HG03139 (cell line): ENCODE results near the gene RERGL.
"Not testable (repeated sequence)": the region's sequence is repeated elsewhere in the genome, so short reads cannot be mapped to it uniquely, and the experiment has no call there.

Experiments
- ATAC-seq: cut with Tn5 transposase; IDR thresholded peaks from one replicate; pipeline ENCODE4 v1.9.1; 2021; ENCODE audit not compliant: unreplicated experiment

The RERGL gene

GRCh38 chr12:18090093-18090492 lies at the start of gene RERGL:
TSS of gene RERGL (minus strand) at chr12:18090193. CDS start at chr12:18090140, 53 bp downstream.
- no peak for ATAC-seq

GRCh38 chr12:18139254-18139653 lies 49.3 kb upstream of the RERGL start:
- no peak for ATAC-seq

- ATAC-seq: no peak
Observed at GRCh38 chr12:18135509-18135908, 45.5 kb upstream of the RERGL start.

- ATAC-seq: no peak
Observed at GRCh38 chr12:18135086-18135485, 45.1 kb upstream of the RERGL start.

GRCh38 chr12:18130851-18131250 lies 40.9 kb upstream of the RERGL start:
- ATAC-seq: no peak

- ATAC-seq: no peak
Observed at GRCh38 chr12:18123707-18124106, 33.7 kb upstream of the RERGL start.

GRCh38 chr12:18120899-18121298 lies 30.9 kb upstream of the RERGL start:
- no peak for ATAC-seq

- ATAC-seq: no peak
Observed at GRCh38 chr12:18108611-18109010, 18.6 kb upstream of the RERGL start.

GRCh38 chr12:18103624-18104023 lies 13.6 kb upstream of the RERGL start:
- no peak for ATAC-seq

- no peak for ATAC-seq
Observed at GRCh38 chr12:18101043-18101442, 11.1 kb upstream of the RERGL start.

- no peak for ATAC-seq
Observed at GRCh38 chr12:18084080-18084479, 5.9 kb downstream of the RERGL start.

GRCh38 chr12:18079541-18080246 lies 10.3 kb downstream of the RERGL start:
- ATAC-seq: no peak

GRCh38 chr12:18074001-18074400 lies 16.0 kb downstream of the RERGL start:
- no peak for ATAC-seq

GRCh38 chr12:18072723-18073122 lies 17.3 kb downstream of the RERGL start:
- no peak for ATAC-seq

GRCh38 chr12:18071336-18071735 lies 18.7 kb downstream of the RERGL start:
- no peak for ATAC-seq

- no peak for ATAC-seq
Observed at GRCh38 chr12:18068355-18068754, 21.6 kb downstream of the RERGL start.

- ATAC-seq: no peak
Observed at GRCh38 chr12:18066666-18067065, 23.3 kb downstream of the RERGL start.

GRCh38 chr12:18062867-18063266 lies 27.1 kb downstream of the RERGL start:
- ATAC-seq: not testable (repeated sequence)

GRCh38 chr12:18057051-18057450 lies 32.9 kb downstream of the RERGL start:
- ATAC-seq: no peak

GRCh38 chr12:18054925-18055619 lies 34.9 kb downstream of the RERGL start:
- no peak for ATAC-seq

- ATAC-seq: no peak
Observed at GRCh38 chr12:18045446-18045992, 44.5 kb downstream of the RERGL start.

- ATAC-seq: not testable (repeated sequence)
Observed at GRCh38 chr12:18040060-18040742, 49.8 kb downstream of the RERGL start.
